Esophagus squamous epithelium (tissue), 4 donors: ENCODE data around the gene OTOG.

Experiments used
- CTCF ChIP-seq, 6 experiments: fragments of 450-650 bp in 4 of 6; fragments of 200-600 bp in 2 of 6; sonication (generic) in 2 of 6; IDR thresholded peaks; one replicate each; pipeline ENCODE4 v1.5.1; 2016 to 2019; ENCODE audit warnings: antibody characterized with exemption in 6 of 6, mild to moderate bottlenecking in 4 of 6, moderate library complexity in 4 of 6
- POLR2A ChIP-seq, 4 donors: fragments of 450-650 bp; IDR thresholded peaks; one replicate each; pipeline ENCODE4 v1.6.1; 2017; ENCODE audit warnings: antibody characterized with exemption in 4 of 4, mild to moderate bottlenecking in 4 of 4, moderate library complexity in 3 of 4

- TF ChIP-seq CTCF (IDR thresholded peaks at IDR 0.05) (no peak), POLR2A (IDR thresholded peaks at IDR 0.05) (no peak)
Measured at GRCh38 chr11:17507773-17508172, 39.3 kb upstream of the OTOG start.
